Activated T-cell treated with anti-CD3 and anti-CD28 coated beads, Interleukin-2, amount 50 U/mL, for 1 hour (primary cell): Measurements from ENCODE around the gene GTF2A1.

Experiments used
- DNase-seq: peaks from one replicate; pipeline ENCODE4 v3.0.0-alpha.2; 2020

The GTF2A1 gene

GRCh38 chr14:81129242-81129641, 91.5 kb downstream of the GTF2A1 start:
- DNase-seq, result no peak

- DNase-seq, result no peak
Measured at GRCh38 chr14:81127785-81128184, 93.0 kb downstream of the GTF2A1 start.

GRCh38 chr14:81125536-81125935, 95.2 kb downstream of the GTF2A1 start:
- no peak for DNase-seq
